H1 (cell line): ENCODE results near the gene CEP128. TPM values are rescaled to one million over a fixed set of nuclear protein-coding genes. Genes with fewer than 3 reads are reported as not detected.

Source experiments
- CTCF ChIA-PET: fragments of 300-600 bp; sonication (Branson Sonifier 250); formaldehyde crosslinking; loops from one replicate; lab custom pipeline; 2021; ENCODE audit not compliant: partially characterized antibody; lab: Charles Lee
- POLR2A ChIA-PET: fragments of 300-600 bp; sonication (Branson Sonifier 250); formaldehyde crosslinking; loops from one replicate; lab custom pipeline; 2021; ENCODE audit warnings: inconsistent platforms; ENCODE audit not compliant: partially characterized antibody; lab: Charles Lee
- DNase-seq, 2 experiments: peaks; one replicate each; pipeline versions ENCODE4 v3.0.0 to v3.0.0-alpha.2; 2010 to 2022; ENCODE audit warnings: low spot score in 2 of 2, low read depth in 1 of 2, mixed read lengths in 1 of 2
- FAIRE-seq: peaks from 2 replicates; lab custom pipeline; 2011; peaks lifted over from hg19 to GRCh38; lab: Jason Lieb, UNC
- H2AFZ ChIP-seq: 2 replicates; pipeline ENCODE4 v1.8.1; 2012; ENCODE audit warnings: low read length, inconsistent platforms
- H2AK5ac ChIP-seq: 2 replicates; pipeline ENCODE4 v1.6.1; 2013; ENCODE audit warnings: low read depth, low read length
- H2BK120ac ChIP-seq: replicated peaks from 2 replicates; pipeline ENCODE3; 2013; ENCODE audit warnings: low read depth, low read length, inconsistent platforms
- H2BK12ac ChIP-seq: 2 replicates; pipeline ENCODE4 v1.6.1; 2013; ENCODE audit warnings: low read depth, low read length
- H2BK15ac ChIP-seq: 2 replicates; pipeline ENCODE4 v1.6.1; 2013; ENCODE audit warnings: low read length
- H2BK20ac ChIP-seq: 2 replicates; pipeline ENCODE4 v1.6.1; 2013; ENCODE audit warnings: low read length
- H2BK5ac ChIP-seq: 2 replicates; pipeline ENCODE4 v1.6.1; 2013; ENCODE audit warnings: low read depth, low read length
- H3K14ac ChIP-seq: 2 replicates; pipeline ENCODE4 v1.6.1; 2013; ENCODE audit warnings: inconsistent platforms; ENCODE audit not compliant: insufficient read length
- H3K18ac ChIP-seq: 2 replicates; pipeline ENCODE4 v1.6.1; 2013; ENCODE audit warnings: low read length; ENCODE audit errors: extremely low read depth
- H3K23ac ChIP-seq: 2 replicates; pipeline ENCODE4 v1.6.1; 2013; ENCODE audit warnings: inconsistent platforms; ENCODE audit not compliant: insufficient read length
- H3K23me2 ChIP-seq: 2 replicates; pipeline ENCODE4 v1.6.1; 2013; ENCODE audit warnings: low read depth, low read length
- H3K27ac ChIP-seq: 2 replicates; pipeline ENCODE4 v1.6.1; 2011; ENCODE audit warnings: low read depth, low read length, inconsistent platforms
- H3K27me3 ChIP-seq, 4 experiments: replicated peaks in 1 of 4; 1 replicate in 1 of 4; 2 replicates in 3 of 4; pipeline versions ENCODE4 v1.6.1 to v1.8.1; 2011 to 2013; ENCODE audit warnings: low read length in 3 of 4, mild to moderate bottlenecking in 3 of 4, inconsistent platforms in 2 of 4, mixed read lengths in 2 of 4, moderate library complexity in 1 of 4; ENCODE audit not compliant: control insufficient read depth in 3 of 4, insufficient read depth in 3 of 4; ENCODE audit errors: extremely low read depth in 1 of 4
- H3K36me3 ChIP-seq, 4 experiments: 2 replicates each; pipeline versions ENCODE4 v1.6.1 to v1.8.1; 2011 to 2013; ENCODE audit warnings: mild to moderate bottlenecking in 4 of 4, low read length in 3 of 4, moderate library complexity in 2 of 4, control low read depth in 1 of 4, inconsistent platforms in 1 of 4; ENCODE audit not compliant: insufficient read depth in 4 of 4, control insufficient read depth in 2 of 4
- H3K4ac ChIP-seq: replicated peaks from 2 replicates; pipeline ENCODE3; 2013; ENCODE audit warnings: low read length, low read depth, mixed read lengths, inconsistent platforms; ENCODE audit not compliant: insufficient read length
- H3K4me1 ChIP-seq, 4 experiments: replicated peaks in 1 of 4; 1 replicate in 1 of 4; 2 replicates in 3 of 4; pipeline versions ENCODE4 v1.6.1 to v1.8.1; 2011 to 2013; ENCODE audit warnings: low read length in 3 of 4, inconsistent platforms in 2 of 4, mixed read lengths in 1 of 4; ENCODE audit not compliant: insufficient read depth in 4 of 4, control insufficient read depth in 3 of 4
- H3K4me2 ChIP-seq, 2 experiments: 2 replicates each; pipeline versions ENCODE4 v1.6.1 to v1.8.1; 2011 to 2013; ENCODE audit warnings: low read depth in 2 of 2, low read length in 2 of 2, control low read depth in 1 of 2, inconsistent platforms in 1 of 2, mild to moderate bottlenecking in 1 of 2; ENCODE audit not compliant: insufficient read depth in 1 of 2
- H3K4me3 ChIP-seq, 4 experiments: fragments of 200-600, 300-600 bp in 1 of 4; sonication (generic), shearing (Covaris generic), sonication (Bioruptor Twin) in 1 of 4; 2 replicates each; pipeline versions ENCODE4 v1.5.1 to v1.8.1; 2011 to 2016; ENCODE audit warnings: low read length in 4 of 4, low read depth in 3 of 4, control low read depth in 2 of 4, inconsistent platforms in 2 of 4, mild to moderate bottlenecking in 2 of 4, mixed read lengths in 1 of 4, moderate library complexity in 1 of 4; ENCODE audit not compliant: insufficient read depth in 2 of 4; ENCODE audit errors: extremely low read depth in 1 of 4
- H3K56ac ChIP-seq: replicated peaks from 2 replicates; pipeline ENCODE3; 2013; ENCODE audit warnings: low read depth, mild to moderate bottlenecking, mixed read lengths, low read length, inconsistent platforms; ENCODE audit not compliant: insufficient read length
- H3K79me1 ChIP-seq: 2 replicates; pipeline ENCODE4 v1.6.1; 2013; ENCODE audit warnings: low read depth, low read length, control low read depth
- H3K79me2 ChIP-seq, 2 experiments: 2 replicates each; pipeline versions ENCODE4 v1.6.1 to v1.8.1; 2012 to 2013; ENCODE audit warnings: low read length in 2 of 2, mild to moderate bottlenecking in 2 of 2, inconsistent platforms in 1 of 2; ENCODE audit not compliant: insufficient read depth in 2 of 2, control insufficient read depth in 1 of 2
- H3K9ac ChIP-seq, 4 experiments: replicated peaks in 1 of 4; 1 replicate in 1 of 4; 2 replicates in 3 of 4; pipeline versions ENCODE4 v1.6.1 to v1.8.1; 2011 to 2013; ENCODE audit warnings: low read depth in 3 of 4, low read length in 3 of 4, control low read depth in 2 of 4, mild to moderate bottlenecking in 2 of 4, moderate library complexity in 2 of 4, inconsistent platforms in 1 of 4; ENCODE audit errors: extremely low read depth in 1 of 4
- H3K9me3 ChIP-seq, 2 experiments: 2 replicates each; pipeline versions ENCODE4 v1.6.1 to v1.8.1; 2012 to 2013; ENCODE audit warnings: mild to moderate bottlenecking in 2 of 2, moderate library complexity in 2 of 2, control low read depth in 1 of 2, inconsistent platforms in 1 of 2, low read depth in 1 of 2, low read length in 1 of 2, mixed read lengths in 1 of 2; ENCODE audit not compliant: insufficient read depth in 2 of 2
- H4K20me1 ChIP-seq, 2 experiments: replicated peaks in 1 of 2; 2 replicates each; pipeline versions ENCODE3 to v1.8.1; 2011 to 2013; ENCODE audit warnings: inconsistent platforms in 2 of 2, low read length in 2 of 2, mild to moderate bottlenecking in 1 of 2; ENCODE audit not compliant: insufficient read depth in 2 of 2, control insufficient read depth in 1 of 2
- H4K5ac ChIP-seq: 2 replicates; pipeline ENCODE4 v1.6.1; 2013; ENCODE audit warnings: low read length, low read depth, mixed read lengths, inconsistent platforms; ENCODE audit not compliant: insufficient read length
- H4K8ac ChIP-seq: 2 replicates; pipeline ENCODE4 v1.8.0; 2013; ENCODE audit warnings: mild to moderate bottlenecking, moderate library complexity, low read length, inconsistent platforms; ENCODE audit not compliant: insufficient read depth; ENCODE audit errors: extremely low read depth
- H4K91ac ChIP-seq: replicated peaks from 2 replicates; pipeline ENCODE3; 2013; ENCODE audit warnings: low read length, mixed read lengths, inconsistent platforms; ENCODE audit not compliant: insufficient read length
- ASH2L ChIP-seq: fragments of 200-600, 300-600 bp; sonication (generic); IDR thresholded peaks from one replicate; pipeline ENCODE4 v1.7.1; 2017; ENCODE audit warnings: low read length
- BACH1 ChIP-seq: IDR thresholded peaks from 2 replicates; pipeline ENCODE4 v1.6.1; 2012; ENCODE audit warnings: low read length, improper control_type of control experiment
- EP300 ChIP-seq, 2 experiments: IDR thresholded peaks; 1 replicate in 1 of 2; 2 replicates in 1 of 2; pipeline ENCODE4 v1.6.1; 2011 to 2012; ENCODE audit warnings: low read depth in 2 of 2, low read length in 2 of 2, mild to moderate bottlenecking in 2 of 2, borderline replicate concordance in 1 of 2, inconsistent platforms in 1 of 2, moderate library complexity in 1 of 2
- JUND ChIP-seq: IDR thresholded peaks from 2 replicates; pipeline ENCODE4 v1.6.1; 2011; ENCODE audit warnings: mild to moderate bottlenecking, improper control_type of control experiment, low read length
- PHF8 ChIP-seq: fragments of 200-600 bp; sonication (generic); conservative IDR thresholded peaks from 2 replicates; pipeline ENCODE4 v1.7.1; 2012; ENCODE audit warnings: low read depth, mild to moderate bottlenecking, inconsistent platforms, low read length, moderate library complexity
- SIRT6 ChIP-seq: IDR thresholded peaks from one replicate; pipeline ENCODE4 v1.7.1; 2012; ENCODE audit warnings: low read length, inconsistent platforms
- SIX5 ChIP-seq: IDR thresholded peaks from 2 replicates; pipeline ENCODE4 v1.6.1; 2011; ENCODE audit warnings: mild to moderate bottlenecking, low read depth, low read length
- SRF ChIP-seq: IDR thresholded peaks from 2 replicates; pipeline ENCODE4 v1.6.1; 2011; ENCODE audit warnings: mild to moderate bottlenecking, low read depth, low read length, moderate library complexity
- TEAD4 ChIP-seq: IDR thresholded peaks from 2 replicates; pipeline ENCODE4 v1.6.1; 2012; ENCODE audit warnings: low read depth, low read length, inconsistent platforms, mixed read lengths
- WGBS, 2 experiments: shearing (Covaris generic) in 1 of 2; methylation state at CpG; one replicate each; pipeline versions ENCODE4 v1.1.6 to v1.1.7; 2013 to 2015; ENCODE audit warnings: low lambda C conversion rate in 2 of 2, mixed read lengths in 2 of 2, inconsistent platforms in 1 of 2, low coverage in 1 of 2, missing lambda C conversion rate in 1 of 2; ENCODE audit not compliant: insufficient replicate concordance in 2 of 2, insufficient coverage in 1 of 2, insufficient read length in 1 of 2; ENCODE audit errors: extremely low coverage in 1 of 2, missing lambda C conversion rate in 1 of 2; 5-methylcytosine and 5-hydroxymethylcytosine counted together
- polyA plus RNA-seq, 7 experiments: library from polyadenylated mRNA; depleted of rRNA in 3 of 7; stranded (reverse) in 5 of 7; unstranded in 2 of 7; fragments of >200 nt in 5 of 7; fragments of 200-250 nt in 2 of 7; gene quantifications; 1 replicate in 5 of 7; 2 replicates in 1 of 7; 4 replicates in 1 of 7; pipeline versions ENCODE4 v1.2.1 to v1.2.3, GENCODE V29; 2011 to 2013; ENCODE audit warnings: missing spikeins in 2 of 7, mixed read lengths in 2 of 7
- total RNA-seq: library from RNA; stranded (reverse); fragmentation: NEBNext Ultra II Directional; extraction: Animal tissue kit (Norgen Biotek cat#: 25700); gene quantifications from 2 replicates; pipeline ENCODE4 v1.2.1, GENCODE V29; 2021

Gene CEP128
- total and polyA plus RNA-seq, 2 of the 8 experiments (the other 6 are each of a cell fraction or from before 2014, with no cell fraction given): 1.9 to 17.0 TPM

DNA sequence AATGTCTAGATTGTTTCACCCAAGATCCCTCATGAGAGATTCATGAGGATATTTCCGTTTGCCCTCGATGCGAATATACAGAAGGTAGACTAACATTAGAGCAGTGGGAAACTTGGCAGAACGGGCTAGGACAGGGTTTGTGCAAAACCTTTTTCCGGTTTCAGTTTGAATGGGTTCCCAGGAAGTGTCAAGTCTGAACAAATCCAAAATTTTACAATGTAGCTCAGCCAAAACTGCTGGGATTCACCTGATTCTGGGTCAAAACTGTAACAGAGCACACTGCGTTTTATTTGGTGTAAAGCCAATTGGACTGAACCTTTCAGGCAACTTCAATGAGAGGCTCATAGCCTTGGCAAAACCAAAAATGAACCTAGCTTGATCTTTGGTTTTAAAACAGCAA is 392.4 kb downstream of the CEP128 start:
- Histone ChIP-seq H3K23ac (no peak overlapping the region), H3K56ac (no peak overlapping the region), H4K8ac (no peak overlapping the region), H3K27me3 (no peaks in the 10 kb centered on the region), H3K79me1 (no peaks in the 10 kb centered on the region), H4K5ac (no peak overlapping the region), H2AK5ac (no peak overlapping the region), H4K20me1 (no peaks in the 10 kb centered on the region), H4K91ac (no peak overlapping the region), H3K9me3 (no peaks in the 10 kb centered on the region), H3K9ac (no peak overlapping the region), H3K18ac (no peak overlapping the region), H2BK20ac (no peak overlapping the region), H2BK5ac (no peak overlapping the region), H3K23me2 (no peaks in the 10 kb centered on the region), H3K4me2 (no peak overlapping the region), H3K4me1 (no peaks in the 10 kb centered on the region), H2BK12ac (no peak overlapping the region), H3K27ac (no peak overlapping the region), H2AFZ (no peak overlapping the region), H2BK120ac (no peak overlapping the region), H3K14ac (no peak overlapping the region), H3K4me3 (no peak overlapping the region), H2BK15ac (no peak overlapping the region), H3K36me3 (no peaks in the 10 kb centered on the region), H3K4ac (no peak overlapping the region), H3K79me2 (no peaks in the 10 kb centered on the region)
- FAIRE-seq: no peak
- ChIA-PET CTCF (interaction anchor here (0.8 kb wide), 1 partner anchor 493 kb away, joined by 4 read pairs; no protein-coding TSS in a partner anchor), POLR2A (no interaction called here)
- TF ChIP-seq ASH2L: no peak
- no peak for TF ChIP-seq TEAD4
- TF ChIP-seq BACH1: no peak
- no peak for TF ChIP-seq SIX5
- no peak for TF ChIP-seq JUND
- no peak for TF ChIP-seq SIRT6
- TF ChIP-seq PHF8: no peak
- TF ChIP-seq SRF: no peak
- TF ChIP-seq EP300 (IDR thresholded peaks at IDR 0.05; ENCODE audit: borderline replicate concordance in 1 of 2, low read depth in 2 of 2, low read length in 2 of 2): no peak
- 95% methylated on average over 6 of the region's 6 CpGs; no CpG with 5 or more reads in 1 of the 2 experiments for WGBS, 2 experiments
- DNase-seq: no peak
